ENCODE results near the gene NELL1.

The NELL1 gene

GRCh38 chr11:20966489-20966888, 297.1 kb downstream of the NELL1 start:
- H3K4me3 ChIP-seq (ENCODE audit: control insufficient read depth, low read depth, low read length), result no peak overlapping the region
- TF ChIP-seq CTCF (IDR thresholded peaks at IDR 0.05; ENCODE audit: control insufficient read depth, insufficient read depth, low read depth, low read length, missing control alignments), result no peak
- DNase-seq (ENCODE audit: low read depth), result no peak

DNA sequence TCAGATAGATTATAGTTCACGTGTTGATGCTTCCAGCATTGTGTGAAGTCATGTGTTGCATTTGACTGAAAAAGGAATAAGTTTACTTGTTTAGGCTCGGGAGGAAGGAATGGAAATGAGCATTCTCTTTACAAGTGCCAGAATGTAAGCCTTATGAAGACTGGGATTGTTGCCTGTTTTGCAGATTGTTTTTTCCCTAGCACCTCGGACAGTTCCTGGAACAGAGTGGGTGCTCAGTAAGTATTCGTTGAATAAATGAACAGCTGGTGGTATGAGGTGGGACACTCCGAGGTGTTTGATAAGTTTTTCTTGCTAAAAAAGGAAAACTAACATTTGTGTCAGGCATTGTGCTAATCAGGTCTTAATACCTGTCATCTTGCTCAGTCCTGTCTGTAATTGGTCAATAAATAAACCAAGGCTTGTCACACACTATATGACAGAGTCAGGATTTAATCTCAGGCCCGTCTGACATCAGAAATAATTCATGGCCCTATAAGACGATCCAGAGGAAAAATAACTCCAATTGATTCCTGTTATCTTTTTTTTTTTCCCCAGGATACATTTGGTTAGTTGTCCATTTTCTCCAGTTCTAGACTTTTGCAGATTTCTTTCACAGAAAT, 304.7 kb downstream of the NELL1 start:
- TF ChIP-seq CTCF (IDR thresholded peaks at IDR 0.05; ENCODE audit: control insufficient read depth, insufficient read depth, low read depth, low read length, missing control alignments), result no peak
- H3K4me3 ChIP-seq (ENCODE audit: control insufficient read depth, low read depth, low read length), result no peak overlapping the region
- no peak for DNase-seq (ENCODE audit: low read depth)

GRCh38 chr11:20980736-20981135, 311.4 kb downstream of the NELL1 start:
- no peak for TF ChIP-seq CTCF (IDR thresholded peaks at IDR 0.05; ENCODE audit: control insufficient read depth, insufficient read depth, low read depth, low read length, missing control alignments)
- no peak overlapping the region for H3K4me3 ChIP-seq (ENCODE audit: control insufficient read depth, low read depth, low read length)
- no peak for DNase-seq (ENCODE audit: low read depth)

DNA sequence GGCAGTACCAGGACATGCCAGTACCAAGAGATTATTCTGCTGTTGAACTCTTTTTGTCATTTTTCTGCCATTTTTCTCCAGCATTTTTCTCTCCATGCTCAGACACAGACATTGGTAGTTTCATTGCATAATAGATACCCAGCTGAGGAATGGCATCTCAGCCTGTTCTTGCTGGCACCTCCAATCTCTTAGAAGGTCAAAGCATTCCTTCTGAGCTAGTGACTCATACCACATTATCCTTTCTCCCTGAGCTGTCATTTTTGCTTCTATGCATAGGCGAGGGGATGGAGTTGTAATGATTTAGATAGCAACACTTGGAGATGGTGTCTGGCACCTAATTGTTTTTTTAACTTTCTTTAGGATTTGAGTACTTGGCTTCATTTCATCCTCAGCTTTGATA, 321.1 kb downstream of the NELL1 start:
- no peak for DNase-seq (ENCODE audit: low read depth)
- H3K4me3 ChIP-seq (ENCODE audit: control insufficient read depth, low read depth, low read length), result no peak overlapping the region
- TF ChIP-seq CTCF (IDR thresholded peaks at IDR 0.05; ENCODE audit: control insufficient read depth, insufficient read depth, low read depth, low read length, missing control alignments), result no peak

DNA sequence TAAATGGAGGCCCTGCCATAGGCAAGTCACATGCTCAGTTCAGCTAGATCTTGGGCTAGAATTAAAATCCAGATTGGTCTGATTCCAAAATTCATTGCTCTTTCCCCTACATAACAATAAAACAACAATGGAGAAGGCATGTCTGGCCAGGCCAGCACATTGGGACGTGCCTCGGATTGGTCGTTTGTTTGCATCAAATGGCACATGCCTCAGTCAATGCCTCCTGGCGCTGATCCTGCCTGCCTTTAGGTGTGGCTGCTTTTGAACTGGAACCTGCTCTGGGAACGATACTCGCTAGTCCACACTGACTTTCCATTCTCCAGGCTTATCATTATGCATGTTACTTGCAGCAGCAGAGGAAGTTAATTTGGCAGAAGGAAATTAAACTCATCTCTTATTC, 322.1 kb downstream of the NELL1 start:
- DNase-seq (ENCODE audit: low read depth), result no peak
- no peak overlapping the region for H3K4me3 ChIP-seq (ENCODE audit: control insufficient read depth, low read depth, low read length)
- TF ChIP-seq CTCF (IDR thresholded peaks at IDR 0.05; ENCODE audit: control insufficient read depth, insufficient read depth, low read depth, low read length, missing control alignments), result no peak

GRCh38 chr11:21007297-21007696, 337.9 kb downstream of the NELL1 start:
- no peak for TF ChIP-seq CTCF (IDR thresholded peaks at IDR 0.05; ENCODE audit: control insufficient read depth, insufficient read depth, low read depth, low read length, missing control alignments)
- no peak overlapping the region for H3K4me3 ChIP-seq (ENCODE audit: control insufficient read depth, low read depth, low read length)
- no peak for DNase-seq (ENCODE audit: low read depth)

- no peak for DNase-seq (ENCODE audit: low read depth)
- no peak for TF ChIP-seq CTCF (IDR thresholded peaks at IDR 0.05; ENCODE audit: control insufficient read depth, insufficient read depth, low read depth, low read length, missing control alignments)
- no peak overlapping the region for H3K4me3 ChIP-seq (ENCODE audit: control insufficient read depth, low read depth, low read length)
Measured at GRCh38 chr11:21018248-21018647, 348.9 kb downstream of the NELL1 start.
